Activated CD4-positive, alpha-beta T cell treated with anti-CD3 and anti-CD28 coated beads, Interleukin-10, Interleukin-2, amounts not matched to agents 100 ng/mL and 50 ng/mL, durations not matched to agents 16 hours and 8 hours (primary cell): ENCODE results near the gene ETV6.
"Not testable (repeated sequence)": the region's sequence is repeated elsewhere in the genome, so short reads cannot be mapped to it uniquely, and the experiment has no call there.

Source experiments
- DNase-seq: peaks from one replicate; pipeline ENCODE4 v3.0.0-alpha.2; 2020

Gene ETV6

GRCh38 chr12:11649413-11650285, at the start of gene ETV6:
Gene ETV6, plus strand, starts transcription at chr12:11649674. Its CDS starts 454 bp downstream, at chr12:11650128.
- DNase-seq = peak; percentile 93

DNA sequence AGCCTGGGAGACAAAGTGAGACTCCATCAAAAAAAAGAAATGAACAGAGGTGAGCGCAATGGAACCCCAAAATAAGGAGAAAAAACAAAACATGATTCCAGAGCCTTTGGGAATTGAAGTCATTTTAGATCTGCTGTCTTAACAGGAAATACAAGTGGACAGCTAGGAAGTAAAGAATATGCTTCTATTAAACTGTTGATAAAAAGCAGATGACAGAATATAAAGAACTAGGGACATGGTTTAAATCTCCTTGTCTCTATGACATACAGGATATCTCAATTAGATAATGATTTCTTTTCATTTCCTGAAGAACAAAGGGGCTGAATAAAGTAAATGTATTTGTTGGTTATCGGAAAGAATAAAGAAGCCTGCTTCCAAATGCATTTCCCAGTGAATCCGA, 49.3 kb upstream of the ETV6 start:
- DNase-seq = no peak

DNA sequence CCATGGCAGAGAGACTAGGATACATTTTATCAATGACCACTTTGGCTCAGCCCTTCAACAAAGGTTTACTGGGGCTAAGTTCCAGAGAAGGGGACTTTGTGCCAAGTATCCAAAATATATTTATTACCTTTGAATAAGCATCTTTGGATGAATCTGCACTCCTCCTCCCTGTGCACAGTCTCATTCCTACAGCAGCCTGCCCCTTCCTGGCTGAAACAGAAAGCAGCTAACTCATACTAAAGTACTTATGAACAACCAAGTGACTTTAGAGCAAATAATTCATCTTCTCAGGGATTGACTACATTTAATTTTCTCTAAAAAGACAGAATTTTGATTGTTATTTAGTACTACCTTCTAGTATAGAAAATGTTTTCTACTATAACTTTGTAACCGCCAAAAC, 47.8 kb upstream of the ETV6 start:
- DNase-seq = no peak

DNA sequence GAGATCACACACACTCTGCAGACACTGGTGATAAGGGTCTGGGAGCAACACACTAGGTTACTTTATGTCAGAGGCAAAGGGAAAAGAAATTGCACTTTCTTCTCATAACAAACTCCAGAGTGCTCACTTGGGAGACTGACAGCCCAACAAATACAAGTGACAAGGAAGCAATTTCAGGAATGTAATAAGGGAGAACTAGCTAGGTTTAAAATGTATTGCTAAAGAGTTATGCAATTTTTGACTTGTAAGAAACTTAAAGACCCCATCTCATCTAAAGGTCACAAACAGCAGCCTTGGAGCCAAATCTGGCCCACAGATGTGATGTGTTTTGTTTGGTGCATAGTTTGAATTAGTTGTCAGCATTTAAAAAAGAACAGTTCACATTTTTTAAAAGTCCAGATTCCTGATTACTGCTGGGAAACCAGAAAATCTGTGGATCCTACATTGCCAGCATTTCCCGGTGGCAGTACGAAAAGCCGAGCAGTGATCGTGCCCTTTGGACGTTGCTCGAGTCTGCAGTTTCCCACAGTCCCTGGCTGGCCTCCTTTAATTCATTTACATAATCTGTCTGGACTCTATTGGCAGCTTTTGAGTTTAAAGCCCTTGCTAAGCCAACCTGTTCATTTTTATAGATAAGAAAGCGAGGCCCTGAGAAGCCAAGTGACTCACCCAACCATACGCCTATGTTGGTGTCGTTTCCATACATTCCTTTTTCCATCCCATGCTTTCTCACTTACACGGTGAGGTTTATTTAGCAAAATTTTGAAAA, 42.0 kb upstream of the ETV6 start:
- no peak for DNase-seq

- DNase-seq = no peak
Measured at GRCh38 chr12:11609045-11609444, 40.4 kb upstream of the ETV6 start.

GRCh38 chr12:11615481-11615880, 34.0 kb upstream of the ETV6 start:
- no peak for DNase-seq

GRCh38 chr12:11618046-11618445, 31.4 kb upstream of the ETV6 start:
- no peak for DNase-seq

- DNase-seq = peak; percentile 14
Measured at GRCh38 chr12:11621797-11622423, 27.6 kb upstream of the ETV6 start.

DNA sequence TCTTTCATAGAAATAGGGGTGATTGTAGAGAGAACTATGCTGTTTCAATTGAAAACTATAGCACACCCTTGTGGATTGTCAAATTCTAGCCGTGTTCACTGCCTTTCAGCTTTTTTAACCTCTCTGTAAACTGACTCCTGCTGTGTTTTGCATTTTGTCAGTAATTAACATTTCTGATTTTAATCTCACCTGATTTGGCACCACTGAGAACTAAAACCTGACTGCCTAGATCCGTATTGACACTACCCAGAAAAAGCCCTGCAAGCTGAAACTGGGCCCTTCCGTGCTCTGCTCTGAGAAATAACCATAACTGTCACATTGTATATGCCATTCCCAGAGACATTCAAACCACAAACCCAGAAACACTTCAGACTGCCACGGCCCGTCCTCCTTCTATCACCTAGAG, 26.6 kb upstream of the ETV6 start:
- DNase-seq = no peak

DNA sequence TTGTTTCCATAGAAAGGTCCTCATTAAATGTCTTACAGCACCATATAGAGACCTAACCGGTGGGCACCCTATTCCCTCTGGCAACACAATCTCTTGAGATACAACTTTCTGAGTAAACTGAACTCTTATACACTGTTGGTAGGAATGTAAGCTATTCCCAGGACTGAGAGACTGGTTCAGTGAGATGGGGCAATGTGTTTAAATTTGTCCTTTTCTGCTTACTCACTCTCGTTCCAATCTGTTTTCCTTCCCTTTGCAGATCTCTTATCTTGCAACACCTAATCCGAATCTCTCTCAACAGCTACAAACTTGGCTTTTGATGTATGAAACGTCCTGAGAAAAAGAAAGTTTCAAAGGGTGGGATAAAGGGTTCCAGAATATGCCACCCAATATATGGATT, 26.1 kb upstream of the ETV6 start:
- no peak for DNase-seq

GRCh38 chr12:11624116-11624515, 25.4 kb upstream of the ETV6 start:
- DNase-seq = no peak

DNA sequence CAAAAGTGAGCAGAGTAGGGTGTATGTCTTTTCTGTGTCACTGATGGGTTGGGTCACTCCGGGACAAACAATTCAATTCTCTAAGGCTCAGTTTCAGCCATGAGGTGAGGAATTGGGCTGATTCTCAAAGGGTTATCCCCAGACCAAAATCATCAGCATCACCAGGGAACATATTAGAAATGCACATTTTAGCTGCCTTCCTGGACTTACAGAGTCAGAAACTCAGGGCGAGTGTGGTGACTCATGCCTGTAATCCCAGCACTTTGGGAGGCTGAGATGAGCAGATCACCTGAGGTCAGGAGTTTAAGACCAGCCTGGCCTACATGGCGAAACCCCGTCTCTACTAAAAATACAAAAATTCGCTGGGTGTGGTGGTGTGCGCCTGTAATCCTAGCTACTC, 21.8 kb upstream of the ETV6 start:
- not testable (repeated sequence) for DNase-seq

- no peak for DNase-seq
Measured at GRCh38 chr12:11628353-11628752, 21.1 kb upstream of the ETV6 start.

DNA sequence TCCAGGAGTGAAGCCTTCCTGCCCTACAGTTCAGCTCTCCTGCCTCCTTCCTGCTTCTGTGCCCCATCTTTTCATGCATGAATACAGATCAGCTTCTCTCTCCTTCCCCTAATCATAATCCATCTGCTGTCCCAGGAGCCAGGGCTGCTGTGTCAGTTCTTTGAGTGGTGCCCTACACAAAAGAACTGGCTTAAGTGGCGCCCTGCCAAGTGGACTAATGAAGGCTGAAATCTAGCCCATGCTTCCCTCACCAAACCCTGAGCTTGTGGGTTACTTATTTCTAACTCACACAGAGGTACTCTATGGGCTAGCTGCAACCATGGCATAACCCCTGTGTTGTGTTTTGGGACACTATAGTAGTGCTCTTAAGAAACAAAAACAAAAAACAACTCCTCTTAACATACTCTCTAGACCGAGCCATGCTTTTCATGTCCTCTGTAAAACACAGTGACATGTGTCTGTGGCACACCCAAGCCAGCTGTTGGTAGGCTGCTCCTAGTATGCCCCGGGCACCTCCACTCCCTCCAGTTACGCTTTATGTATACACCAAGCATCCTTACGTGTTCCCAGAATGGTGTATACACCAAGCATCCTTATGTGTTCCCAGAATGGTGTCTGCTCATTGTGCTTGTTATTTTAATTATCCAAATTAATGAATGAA, 19.3 kb upstream of the ETV6 start:
- no peak for DNase-seq

DNA sequence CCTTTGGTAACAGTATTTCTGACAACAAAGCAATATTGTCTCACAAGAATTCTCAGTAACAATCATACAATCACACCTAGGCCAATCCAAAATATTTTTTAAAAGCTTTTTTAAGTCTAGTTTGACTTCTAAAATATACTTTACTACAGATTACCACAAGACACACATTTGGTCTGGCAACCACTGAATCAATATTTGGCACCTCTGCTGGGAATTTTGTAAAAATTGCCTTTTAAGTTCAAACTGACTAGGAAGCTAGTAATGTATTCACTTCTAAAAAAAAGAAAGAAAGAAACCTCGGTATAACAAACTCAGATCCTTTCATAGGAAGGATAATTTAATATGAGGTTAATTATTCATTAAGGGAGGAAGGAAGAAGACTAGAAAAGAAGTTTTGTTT, 18.2 kb upstream of the ETV6 start:
- DNase-seq = no peak

DNA sequence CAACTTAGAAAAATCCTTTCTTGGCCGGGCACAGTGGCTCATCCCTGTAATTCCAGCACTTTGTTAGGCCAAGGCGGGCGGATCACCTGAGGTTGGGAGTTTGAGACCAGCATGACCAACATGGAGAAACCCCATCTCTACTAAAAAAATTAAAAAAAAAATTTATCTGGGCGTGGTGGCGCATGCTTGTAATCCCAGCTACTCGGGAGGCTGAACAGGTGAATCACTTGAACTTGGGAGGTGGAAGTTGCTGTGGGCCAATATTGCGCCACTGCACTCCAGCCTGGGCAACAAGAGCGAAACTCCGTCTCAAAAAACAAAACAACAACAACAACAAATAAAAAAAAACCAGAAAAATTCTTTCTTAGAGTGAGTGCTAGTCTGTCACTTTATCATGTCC, 17.6 kb upstream of the ETV6 start:
- not testable (repeated sequence) for DNase-seq

DNA sequence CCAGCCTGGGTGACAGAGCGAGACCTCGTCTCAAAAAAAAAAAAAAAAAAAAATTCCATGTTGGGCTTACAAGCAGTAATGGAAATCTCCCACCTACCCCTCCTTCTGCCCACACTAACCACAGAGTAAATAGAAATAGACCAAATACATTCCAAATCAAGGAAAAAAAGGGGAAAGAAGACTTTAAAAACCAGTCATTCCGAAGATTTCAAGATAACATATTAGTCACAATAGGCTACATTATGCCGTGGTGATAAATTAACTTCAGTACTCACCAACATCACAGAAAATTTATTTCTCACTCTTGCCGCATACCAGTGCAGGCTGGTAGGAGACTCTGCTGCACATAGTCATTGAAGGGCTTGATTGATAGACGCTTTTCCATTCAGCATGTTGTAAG, 15.5 kb upstream of the ETV6 start:
- no peak for DNase-seq

GRCh38 chr12:11635341-11635740, 14.1 kb upstream of the ETV6 start:
- no peak for DNase-seq

DNA sequence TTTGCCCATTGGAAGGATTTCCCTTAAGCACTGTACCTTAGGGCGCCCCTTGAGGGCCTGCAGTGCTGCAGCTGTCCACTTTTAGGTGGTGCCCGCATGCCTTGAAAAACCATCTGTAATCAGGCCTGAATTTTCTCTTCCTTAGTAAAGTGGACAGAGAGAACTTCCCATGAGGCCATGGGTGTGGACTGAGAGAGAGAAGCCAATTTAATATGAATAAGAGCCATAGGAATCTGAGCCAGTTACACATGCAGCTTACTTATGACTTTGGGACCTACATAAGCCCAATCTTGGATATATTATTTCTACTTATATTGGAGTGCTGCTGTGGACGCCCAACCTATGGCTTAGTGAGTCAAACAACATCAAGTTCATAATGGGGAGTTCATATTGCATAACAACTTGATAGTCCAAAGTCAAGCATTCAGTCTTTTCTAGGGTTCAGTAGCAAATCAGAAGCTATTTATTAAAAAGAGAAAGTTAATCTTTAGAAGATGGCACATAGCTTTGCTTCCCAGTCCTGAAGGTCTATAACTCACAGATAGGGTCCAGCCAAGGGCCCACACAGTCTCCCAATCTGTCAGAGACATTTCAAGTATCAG, 11.1 kb upstream of the ETV6 start:
- no peak for DNase-seq

GRCh38 chr12:11639454-11639853, 10.0 kb upstream of the ETV6 start:
- no peak for DNase-seq

DNA sequence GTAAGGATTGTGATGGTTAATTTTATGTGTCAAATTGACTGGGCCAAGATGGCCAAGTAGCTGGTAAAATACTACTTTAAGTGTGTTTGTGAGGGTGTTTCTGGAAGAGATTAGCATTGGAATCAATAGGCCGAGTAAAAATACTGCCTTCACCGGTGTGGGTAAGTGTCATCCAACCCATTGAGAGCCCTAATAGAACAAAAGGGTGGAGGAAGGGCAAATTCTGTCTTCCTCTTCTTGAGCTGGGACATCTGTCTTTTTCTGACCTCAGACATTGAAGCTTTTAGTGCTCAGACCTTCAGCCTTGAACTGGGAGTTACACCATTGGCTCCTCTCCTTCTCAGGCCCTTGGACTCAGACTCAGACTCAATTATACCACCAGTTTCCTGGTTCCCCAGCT, 8.0 kb upstream of the ETV6 start:
- DNase-seq = no peak

- no peak for DNase-seq
Measured at GRCh38 chr12:11642785-11643184, 6.7 kb upstream of the ETV6 start.

- no peak for DNase-seq
Measured at GRCh38 chr12:11645391-11645790, 4.1 kb upstream of the ETV6 start.
